ENCODE data around the gene TTC31. TPM values are rescaled to one million over a fixed set of nuclear protein-coding genes. Genes with fewer than 3 reads are reported as not detected.

The TTC31 gene
- total RNA-seq, 1 experiment from 2014 or later = 25.8 TPM

GRCh38 chr2:74540291-74540690 is 57.4 kb downstream of the TTC31 start:
- Histone ChIP-seq H3K4me3 (ENCODE audit: low read depth, low read length, poor library complexity, severe bottlenecking) (no peak overlapping the region), H3K4me1 (ENCODE audit: insufficient read depth, low read length, poor library complexity, severe bottlenecking) (peaks cover 4% of the 10 kb centered on the region), H3K27me3 (replicated peaks; ENCODE audit: insufficient read depth, low read depth, low read length, poor library complexity) (peaks cover 10% of the 10 kb centered on the region), H3K36me3 (ENCODE audit: insufficient read depth, low read length, poor library complexity, severe bottlenecking) (no peaks in the 10 kb centered on the region), H3K27ac (ENCODE audit: low read depth, low read length, poor library complexity, severe bottlenecking) (no peak overlapping the region), H3K9me3 (ENCODE audit: low read depth, low read length, poor library complexity, severe bottlenecking) (no peaks in the 10 kb centered on the region)
- intact Hi-C loops (cut with micrococcal nuclease; ENCODE audit: unreplicated experiment) = no loop called here
- TF ChIP-seq EZH2 (IDR thresholded peaks at IDR 0.05; ENCODE audit: borderline replicate concordance, low read depth, low read length, poor library complexity, severe bottlenecking) = no peak
- TF ChIP-seq CTCF (conservative IDR thresholded peaks at IDR 0.05; ENCODE audit: low read depth, low read length) = no peak
- DNase-seq (ENCODE audit: low spot score) = no peak
- ChIA-PET CTCF (no interaction called here), POLR2A (ENCODE audit: low non-redundant PET) (no interaction called here)
- no TSS peak for BruUV-seq (replicated peaks)

GRCh38 chr2:74542978-74543377 is 60.1 kb downstream of the TTC31 start:
- ChIA-PET CTCF (no interaction called here), POLR2A (ENCODE audit: low non-redundant PET) (no interaction called here)
- no peak for TF ChIP-seq CTCF (conservative IDR thresholded peaks at IDR 0.05; ENCODE audit: low read depth, low read length)
- no peak for TF ChIP-seq EZH2 (IDR thresholded peaks at IDR 0.05; ENCODE audit: borderline replicate concordance, low read depth, low read length, poor library complexity, severe bottlenecking)
- H3K27me3 ChIP-seq (replicated peaks; ENCODE audit: insufficient read depth, low read depth, low read length, poor library complexity) = peaks cover 17% of the 10 kb centered on the region
- H3K4me3 ChIP-seq (ENCODE audit: low read depth, low read length, poor library complexity, severe bottlenecking) = no peak overlapping the region
- intact Hi-C loops (cut with micrococcal nuclease; ENCODE audit: unreplicated experiment) = no loop called here
- DNase-seq (ENCODE audit: low spot score) = no peak
- no peaks in the 10 kb centered on the region for H3K36me3 ChIP-seq (ENCODE audit: insufficient read depth, low read length, poor library complexity, severe bottlenecking)
- H3K9me3 ChIP-seq (ENCODE audit: low read depth, low read length, poor library complexity, severe bottlenecking) = no peaks in the 10 kb centered on the region
- no TSS peak for BruUV-seq (replicated peaks)
- no peak overlapping the region for H3K27ac ChIP-seq (ENCODE audit: low read depth, low read length, poor library complexity, severe bottlenecking)
- H3K4me1 ChIP-seq (ENCODE audit: insufficient read depth, low read length, poor library complexity, severe bottlenecking) = peaks cover 4% of the 10 kb centered on the region

Other genes with a start within 250 kb of the TTC31 start
- 0.94 and 1.8 TPM in 2 replicates for gene SLC4A5, start 139.7 kb upstream of the TTC31 start, total RNA-seq (2021)
- gene DCTN1, start 102.8 kb upstream of the TTC31 start, total RNA-seq (2021) = 172 and 177 TPM in 2 replicates
- gene C2orf81, start 61.5 kb upstream of the TTC31 start, total RNA-seq (2021) = 1.6 and 1.9 TPM in 2 replicates
- 41.1 and 51.1 TPM in 2 replicates for gene WDR54, start 61.4 kb upstream of the TTC31 start, total RNA-seq (2021)
- 27.0 and 29.6 TPM in 2 replicates for gene RTKN, start 41.1 kb upstream of the TTC31 start, total RNA-seq (2021)
- 29.9 and 34.9 TPM in 2 replicates for gene INO80B, start 28.0 kb upstream of the TTC31 start, total RNA-seq (2021)
- 37.9 and 53.6 TPM in 2 replicates for gene WBP1, start 24.6 kb upstream of the TTC31 start, total RNA-seq (2021)
- gene MOGS, start 17.7 kb upstream of the TTC31 start, total RNA-seq (2021) = 38.2 and 45.2 TPM in 2 replicates
- 99.2 and 104 TPM in 2 replicates for gene MRPL53, start 10.4 kb upstream of the TTC31 start, total RNA-seq (2021)
- 20.4 and 27.4 TPM in 2 replicates for gene CCDC142, start 83 bp upstream of the TTC31 start, total RNA-seq (2021)
- 0.48 TPM in 1 of 2 replicates, not detected in the other for gene LBX2, start 16.5 kb downstream of the TTC31 start, total RNA-seq (2021)
- gene PCGF1, start 24.6 kb downstream of the TTC31 start, total RNA-seq (2021) = 30.9 and 33.0 TPM in 2 replicates
- not detected in 2 replicates for gene TLX2, start 31.4 kb downstream of the TTC31 start, total RNA-seq (2021)
- 0.50 and 0.71 TPM in 2 replicates for gene DQX1, start 43.1 kb downstream of the TTC31 start, total RNA-seq (2021)
- gene AUP1, start 46.6 kb downstream of the TTC31 start, total RNA-seq (2021) = 114 and 126 TPM in 2 replicates
- gene HTRA2, start 46.9 kb downstream of the TTC31 start, total RNA-seq (2021) = 35.1 and 37.7 TPM in 2 replicates
- gene LOXL3, start 70.9 kb downstream of the TTC31 start, total RNA-seq (2021) = 0.88 and 1.9 TPM in 2 replicates
- gene DOK1, start 71.6 kb downstream of the TTC31 start, total RNA-seq (2021) = 18.4 and 20.7 TPM in 2 replicates
- not detected in 2 replicates for gene M1AP, start 165.2 kb downstream of the TTC31 start, total RNA-seq (2021)
- gene SEMA4F, start 171.2 kb downstream of the TTC31 start, total RNA-seq (2021) = 3.8 and 4.1 TPM in 2 replicates